T-helper 1 cell treated with Interleukin-12 subunit alpha and Interleukin-12 subunit beta and Interleukin-4 antibody, amounts not matched to agents 30 ng/mL and 1 ng/mL, for 36 hours (primary cell): Measurements from ENCODE around the gene CORO7. TPM values are rescaled to one million over a fixed set of nuclear protein-coding genes. Genes with fewer than 3 reads are reported as not detected.

Experiments used
- intact Hi-C: fragments of 100-400 bp; cut with micrococcal nuclease; formaldehyde crosslinking; loops from one replicate; pipeline ENCODE4 v1.15.1; 2024
- total RNA-seq: library from RNA; stranded (reverse); gene quantifications from 2 replicates; pipeline ENCODE4 v1.2.3, GENCODE V29; 2022

The CORO7 gene
- total RNA-seq, 1 donor from 2014 or later = 170 TPM

- intact Hi-C loops = no loop called here
Observed at GRCh38 chr16:4373356-4373908, 43.0 kb downstream of the CORO7 start.

GRCh38 chr16:4372578-4373355, 43.6 kb downstream of the CORO7 start:
- intact Hi-C loops = no loop called here

GRCh38 chr16:4372001-4372577, 44.3 kb downstream of the CORO7 start:
- intact Hi-C loops = no loop called here

- intact Hi-C loops = loop anchor here (1.0 kb wide), 3 partner anchors 20 to 587 kb away; partner anchors contain the start of genes HMOX2, PAM16 and SEC14L5
Observed at GRCh38 chr16:4371357-4372000, 44.9 kb downstream of the CORO7 start, which contains the start of gene VASN. TSS of gene VASN (plus strand) at chr16:4371848. CDS start at chr16:4380878, 9,030 bp downstream.

DNA sequence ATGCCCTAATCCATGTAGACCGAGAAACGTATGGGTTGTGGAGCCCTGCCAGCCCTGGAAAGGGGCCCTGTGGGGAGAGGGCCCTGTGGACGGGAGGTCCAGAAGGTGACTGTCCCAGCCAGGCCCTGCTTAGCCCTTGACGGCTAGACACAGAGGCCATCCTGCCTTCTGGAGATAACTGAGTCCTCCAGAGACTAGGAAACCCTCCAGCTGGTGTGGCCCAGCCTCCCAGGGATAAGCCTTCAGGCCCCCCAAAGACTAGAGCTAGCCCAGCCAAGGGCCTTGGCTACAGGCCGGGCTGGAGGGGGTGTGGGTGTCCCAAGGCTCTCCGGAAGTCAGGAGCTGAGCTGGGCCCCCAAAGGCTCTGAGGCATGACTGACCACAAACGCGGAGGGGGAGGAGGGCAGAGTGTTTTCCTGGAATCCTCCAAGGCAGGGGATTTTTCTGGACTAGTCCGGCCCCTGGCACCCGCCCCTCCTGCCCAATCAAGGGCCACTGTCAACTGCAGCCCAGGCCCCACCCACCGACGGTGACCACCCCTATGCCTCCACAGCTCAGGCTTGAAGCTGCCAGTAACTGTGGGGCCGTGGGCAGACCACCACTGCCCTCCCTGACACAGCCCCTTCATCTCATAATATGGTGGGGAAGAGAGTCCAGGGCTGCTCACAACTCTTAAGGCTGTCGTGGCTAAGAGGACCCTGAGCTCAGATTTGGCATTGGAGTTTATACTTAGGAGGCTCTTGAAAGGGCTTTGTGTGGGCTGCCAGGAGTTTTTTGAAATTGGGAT, 45.6 kb downstream of the CORO7 start:
- intact Hi-C loops = loop anchor here (1.0 kb wide), 3 partner anchors 19 to 588 kb away; partner anchors contain the start of genes HMOX2, PAM16 and SEC14L5

DNA sequence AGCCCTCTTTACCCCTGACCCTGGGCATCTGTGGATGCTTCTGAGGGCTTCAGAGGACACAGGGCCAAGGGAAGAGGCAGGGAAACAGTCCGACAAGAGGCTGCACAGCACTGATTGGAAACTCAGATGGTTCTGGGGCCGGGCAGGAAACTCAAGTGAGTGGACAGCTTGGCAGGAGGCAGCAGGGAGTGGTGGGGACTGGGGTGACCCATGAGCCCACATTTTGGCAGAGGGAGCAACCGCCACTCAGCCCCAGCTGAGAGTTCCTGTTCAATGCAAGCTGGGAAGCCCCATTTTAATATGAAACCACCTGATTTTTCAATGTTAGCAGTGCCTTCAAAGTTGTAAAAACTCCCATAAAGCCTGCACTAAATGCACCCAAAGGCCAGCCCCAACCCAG, 46.2 kb downstream of the CORO7 start:
- intact Hi-C loops = no loop called here

DNA sequence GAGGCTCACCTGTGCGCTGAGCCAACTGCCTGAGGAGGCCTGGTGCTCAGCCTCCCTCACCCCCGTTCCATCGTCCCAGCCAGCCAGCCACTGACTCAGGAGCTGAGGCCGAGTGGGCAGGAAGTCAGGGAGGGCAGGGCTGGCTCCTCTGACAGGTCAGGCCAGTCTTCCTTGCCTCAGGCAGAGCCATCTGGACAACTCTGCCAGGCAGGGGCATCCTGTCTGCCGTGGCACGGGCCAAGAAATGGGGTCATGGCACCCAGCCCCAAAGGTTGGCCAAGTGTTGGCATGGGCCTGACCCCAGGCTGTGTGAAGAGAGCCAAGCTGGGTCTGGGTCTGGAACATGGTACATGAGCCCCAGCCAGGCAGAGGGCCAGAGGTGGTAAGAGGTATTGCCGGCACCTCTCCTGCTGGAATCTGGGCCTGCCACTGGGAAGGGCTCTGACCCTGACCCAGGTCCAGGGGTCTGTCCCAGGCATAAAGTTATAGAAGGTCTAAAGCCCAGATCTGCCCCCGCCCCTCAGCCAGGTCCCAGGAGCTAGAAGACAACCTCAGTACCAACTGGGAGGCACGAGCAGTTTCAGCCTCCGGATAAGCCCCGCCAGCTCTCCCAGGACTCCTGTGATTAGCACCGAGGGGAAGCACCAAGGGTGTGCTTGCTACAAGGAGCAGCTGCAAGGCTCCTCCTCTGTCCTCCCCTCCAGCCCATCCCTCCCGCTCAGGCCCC, 47.2 kb downstream of the CORO7 start:
- intact Hi-C loops = no loop called here

GRCh38 chr16:4367393-4367856, 49.0 kb downstream of the CORO7 start:
- intact Hi-C loops = no loop called here

DNA sequence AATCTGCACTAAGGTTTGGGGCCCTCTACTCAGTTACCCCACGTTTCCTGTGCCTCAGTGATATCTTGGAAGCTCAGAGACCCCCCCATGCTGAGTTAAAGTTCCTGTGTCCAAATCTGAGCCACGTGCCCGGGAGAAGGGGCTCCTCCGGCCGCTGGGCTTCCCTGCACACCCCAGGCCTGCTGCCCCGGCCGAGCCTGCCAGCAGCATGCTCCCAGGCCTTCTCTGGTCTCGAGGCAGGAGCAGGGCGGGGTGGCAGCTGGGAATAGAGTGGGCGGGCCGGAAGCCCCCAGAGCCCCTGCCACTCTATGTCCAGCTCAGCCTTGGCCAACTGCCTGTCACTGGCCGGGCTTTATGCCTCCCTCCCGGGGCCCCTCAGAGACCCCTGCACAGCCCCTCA, 50.4 kb downstream of the CORO7 start:
- intact Hi-C loops = no loop called here

DNA sequence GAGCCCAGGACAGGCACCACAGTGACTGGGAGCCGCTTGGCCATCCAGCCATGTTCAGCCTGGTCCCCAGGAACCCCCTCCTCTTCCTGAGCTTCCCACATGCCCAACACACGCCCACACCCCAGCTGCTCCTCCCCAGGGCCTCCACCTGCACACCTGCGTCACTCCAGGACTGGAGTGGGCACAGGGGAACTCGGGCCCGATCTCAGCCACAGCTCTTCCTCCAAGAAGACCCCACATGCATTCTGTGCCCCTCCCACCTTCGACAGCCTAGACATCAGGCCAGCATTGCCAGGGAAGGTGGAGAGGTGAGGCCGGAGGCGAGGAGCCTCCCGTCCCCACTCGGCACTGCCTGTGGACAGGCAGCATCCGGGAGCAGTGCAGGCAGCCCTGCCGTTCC, 50.8 kb downstream of the CORO7 start:
- intact Hi-C loops = no loop called here

DNA sequence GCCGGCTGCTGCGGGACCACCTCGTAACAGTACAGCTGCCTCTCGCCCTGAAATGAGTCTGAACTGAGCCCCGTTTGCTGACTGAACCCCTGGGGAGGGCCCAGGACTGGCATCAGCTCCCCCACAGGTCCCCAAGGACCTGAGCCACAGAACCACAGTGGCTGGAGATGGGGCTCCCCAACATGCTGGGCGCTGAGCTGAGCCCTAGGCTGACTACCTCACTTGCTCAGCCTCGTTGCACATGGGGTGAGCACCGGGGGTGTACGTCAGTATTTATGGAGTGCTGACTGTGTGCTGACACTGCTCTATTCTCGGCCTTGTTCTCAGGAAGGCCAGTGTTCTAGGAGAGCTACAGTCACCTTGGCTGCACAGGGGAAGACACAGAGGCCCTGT, 51.4 kb downstream of the CORO7 start:
- intact Hi-C loops = no loop called here

DNA sequence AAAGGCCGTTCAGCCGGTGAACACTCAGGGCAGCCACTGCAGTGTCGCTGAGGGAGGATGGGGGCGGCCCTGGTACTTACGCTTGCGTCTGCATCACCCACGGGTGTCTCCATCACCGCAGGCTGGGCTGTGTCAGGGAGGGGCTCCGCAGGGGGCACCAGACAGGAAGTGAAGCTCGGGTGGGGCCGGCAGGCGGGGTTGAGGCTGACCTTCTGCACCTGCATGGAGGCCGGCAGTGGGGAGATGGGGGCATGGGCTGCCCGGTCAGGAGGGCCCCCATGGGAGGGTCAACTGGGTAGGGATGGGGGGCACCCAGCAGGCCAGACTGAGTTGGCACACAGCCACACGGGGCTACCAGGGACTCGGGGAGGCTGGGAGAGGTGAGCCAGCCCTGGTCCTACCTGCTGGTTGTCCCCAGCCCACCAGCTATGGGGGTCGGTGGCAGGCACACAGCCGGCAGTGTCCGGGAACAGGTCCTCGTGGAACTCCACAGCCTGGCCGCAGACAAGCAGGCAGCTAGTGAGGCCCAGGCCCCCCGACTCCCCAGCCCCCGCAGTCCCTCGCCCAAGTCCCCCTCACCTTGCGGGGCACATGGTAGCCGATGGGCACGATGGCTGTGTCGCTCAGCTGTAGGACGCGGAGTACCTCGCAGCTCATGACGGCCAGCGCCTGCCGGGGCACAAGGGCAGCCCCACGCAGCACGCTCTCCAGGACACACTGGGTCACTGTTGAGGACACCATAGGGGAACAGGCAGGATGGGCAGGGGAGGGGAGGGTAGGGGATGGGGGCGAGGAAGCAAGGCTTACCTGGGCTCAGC, 52.0 kb downstream of the CORO7 start:
- intact Hi-C loops = no loop called here

DNA sequence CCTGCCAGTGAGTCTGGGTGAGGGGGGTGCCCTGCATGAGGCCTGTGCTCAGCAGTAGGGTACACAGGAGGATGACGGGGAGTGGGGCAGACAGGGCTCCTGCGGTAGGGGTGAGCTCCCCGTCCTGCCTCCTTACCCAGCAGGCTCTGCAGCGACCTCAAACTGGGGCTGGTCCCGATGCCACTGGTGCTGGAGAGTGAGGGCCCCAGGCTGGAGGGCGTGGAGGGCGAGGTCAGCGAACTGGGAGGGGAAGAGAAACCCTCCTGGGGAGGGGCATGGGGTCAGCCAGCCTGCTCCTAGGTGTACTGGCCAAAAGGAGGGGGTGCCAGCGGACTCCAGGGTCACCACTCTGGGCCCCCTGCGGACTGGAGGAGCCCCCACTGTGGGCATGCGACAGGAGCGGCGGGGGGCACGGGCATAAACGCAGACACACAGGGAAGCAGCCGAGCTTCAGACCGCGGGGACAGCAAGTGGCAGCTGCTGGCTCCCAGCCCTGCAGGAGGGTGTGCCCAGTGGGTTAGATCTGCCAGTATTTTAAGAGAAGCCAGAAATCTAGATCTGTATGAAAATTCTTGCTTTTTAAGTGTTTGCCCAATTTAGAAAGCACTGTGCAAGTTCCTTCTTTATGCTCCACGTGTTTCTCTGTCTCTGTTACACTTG, 53.8 kb downstream of the CORO7 start:
- intact Hi-C loops = no loop called here

GRCh38 chr16:4361944-4362311, 54.5 kb downstream of the CORO7 start:
- intact Hi-C loops = loop anchor here (2.0 kb wide), 1 partner anchor 41 kb away; no protein-coding TSS in a partner anchor

DNA sequence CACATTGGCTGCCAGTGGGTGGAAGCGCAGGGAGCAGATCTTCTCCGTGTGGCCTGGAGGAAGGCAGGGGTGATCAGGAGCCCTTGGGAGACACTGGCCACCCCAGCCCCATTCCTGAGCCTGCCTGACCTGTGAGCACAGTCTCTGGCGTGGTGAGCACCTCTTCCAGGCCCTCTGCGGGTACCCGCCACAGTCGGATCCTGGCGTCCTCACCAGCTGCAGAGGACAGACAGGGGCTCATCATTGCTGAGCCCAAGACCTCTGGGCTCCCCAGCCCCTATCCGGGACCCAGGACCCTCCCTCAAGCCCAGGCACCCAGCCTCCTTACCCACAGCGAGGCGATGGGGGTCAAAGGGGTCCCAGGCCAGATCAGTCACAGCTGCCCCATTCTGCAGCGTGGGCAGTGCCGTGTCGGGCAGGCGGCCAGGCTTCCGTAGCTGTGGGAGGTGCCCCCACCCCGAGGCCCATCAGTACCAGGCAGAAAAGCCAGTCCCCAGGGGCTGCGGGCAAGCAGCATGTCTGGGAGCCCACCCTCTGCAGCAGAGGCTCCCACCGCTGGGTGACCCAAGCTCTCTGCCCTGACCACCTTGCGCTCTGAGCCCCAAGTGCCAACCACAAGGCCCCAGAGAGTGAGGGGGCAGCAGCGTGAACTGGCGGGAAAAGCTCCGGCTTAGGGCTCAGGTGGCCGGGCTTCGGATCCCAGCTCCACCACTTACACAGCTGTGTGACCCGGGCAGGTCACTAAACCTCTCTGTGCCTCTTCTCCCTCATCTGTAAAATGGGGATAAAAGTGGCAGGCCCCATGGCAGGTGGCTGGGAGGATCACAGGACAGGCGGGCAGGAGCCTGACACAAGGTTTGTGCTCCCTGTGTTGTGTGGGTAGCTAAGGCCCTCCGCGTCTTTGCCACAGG, 55.1 kb downstream of the CORO7 start:
- intact Hi-C loops = loop anchor here (2.0 kb wide), 1 partner anchor 42 kb away; no protein-coding TSS in a partner anchor

DNA sequence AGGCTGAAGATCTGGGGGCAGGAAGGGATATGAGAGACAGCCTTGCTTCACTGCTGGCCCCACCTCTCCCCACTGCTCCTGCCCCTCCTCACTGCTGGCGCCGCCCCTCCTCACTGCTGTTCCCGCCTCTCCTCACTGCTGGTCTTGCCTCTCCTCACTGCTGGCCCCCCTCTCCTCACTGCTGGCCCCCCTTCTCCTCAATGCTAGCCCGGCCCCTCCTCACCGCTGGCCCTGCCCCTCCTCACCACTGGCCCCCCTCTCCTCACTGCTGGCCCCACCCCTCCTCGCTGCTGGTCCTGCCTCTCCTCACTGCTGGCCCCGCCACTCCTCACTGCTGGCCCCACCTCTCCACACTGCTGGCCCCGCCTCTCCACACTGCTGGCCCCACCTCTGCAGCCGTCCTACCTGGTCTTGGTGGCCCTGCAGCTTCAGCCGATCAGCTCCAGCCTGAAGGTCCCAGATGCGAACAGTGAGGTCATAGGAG, 55.8 kb downstream of the CORO7 start:
- intact Hi-C loops = loop anchor here (2.0 kb wide), 1 partner anchor 42 kb away; no protein-coding TSS in a partner anchor

GRCh38 chr16:4359914-4360313, 56.5 kb downstream of the CORO7 start:
- intact Hi-C loops = loop anchor here (2.0 to 10.0 kb wide), 2 partner anchors 43 to 735 kb away; partner anchors contain the start of gene EEF2KMT
